ENCODE data around the gene HOMER1. TPM values are rescaled to one million over a fixed set of nuclear protein-coding genes. Genes with fewer than 3 reads are reported as not detected.

HOMER1 gene, protein sequence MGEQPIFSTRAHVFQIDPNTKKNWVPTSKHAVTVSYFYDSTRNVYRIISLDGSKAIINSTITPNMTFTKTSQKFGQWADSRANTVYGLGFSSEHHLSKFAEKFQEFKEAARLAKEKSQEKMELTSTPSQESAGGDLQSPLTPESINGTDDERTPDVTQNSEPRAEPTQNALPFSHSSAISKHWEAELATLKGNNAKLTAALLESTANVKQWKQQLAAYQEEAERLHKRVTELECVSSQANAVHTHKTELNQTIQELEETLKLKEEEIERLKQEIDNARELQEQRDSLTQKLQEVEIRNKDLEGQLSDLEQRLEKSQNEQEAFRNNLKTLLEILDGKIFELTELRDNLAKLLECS
- 10 to 100 TPM in 3 of 5 donors, 1 to 10 TPM in 2; 5.8 to 14.0 (median 10.2) TPM for polyA plus RNA-seq (ENCODE audit: insufficient read depth in 1 of 5, insufficient read length in 5 of 5, low replicate concordance in 1 of 5)
- long read RNA-seq, donor 1, full-length matches to known transcripts: 3 of 3 reads
- long read RNA-seq, donor 1, partial matches to known transcripts: 0 of 3 reads
- long read RNA-seq, donor 1, other reads (novel, unspliced or antisense): 0 of 3 reads
- long read RNA-seq, donor 2: 0 reads
- long read RNA-seq, donor 3, partial matches to known transcripts: 0 of 1 reads
- long read RNA-seq, donor 3, other reads (novel, unspliced or antisense): 0 of 1 reads
- long read RNA-seq, donor 4, full-length matches to known transcripts: 2 of 2 reads
- long read RNA-seq, donor 4, partial matches to known transcripts: 0 of 2 reads
- long read RNA-seq, donor 4, other reads (novel, unspliced or antisense): 0 of 2 reads
- long read RNA-seq, donor 5, full-length matches to known transcripts: 2 of 2 reads
- long read RNA-seq, donor 5, partial matches to known transcripts: 0 of 2 reads
- long read RNA-seq, donor 5, other reads (novel, unspliced or antisense): 0 of 2 reads
- long read RNA-seq, donor 6, full-length matches to known transcripts: 1 of 1 reads
- long read RNA-seq, donor 6, partial matches to known transcripts: 0 of 1 reads
- long read RNA-seq, donor 6, other reads (novel, unspliced or antisense): 0 of 1 reads
- long read RNA-seq, donor 7, partial matches to known transcripts: 0 of 1 reads
- long read RNA-seq, donor 7, other reads (novel, unspliced or antisense): 0 of 1 reads
- long read RNA-seq, donor 8, full-length matches to known transcripts: 1 of 1 reads
- long read RNA-seq, donor 8, partial matches to known transcripts: 0 of 1 reads
- long read RNA-seq, donor 8, other reads (novel, unspliced or antisense): 0 of 1 reads

- peak; percentile 88 for DNase-seq
These were observed at the start of gene HOMER1 for GRCh38 chr5:79513704-79514390. Gene HOMER1, minus strand, starts transcription at chr5:79514134. Its CDS starts 1,360 bp downstream, at chr5:79512774.

- DNase-seq: no peak
These were observed 49.3 kb upstream of the HOMER1 start for GRCh38 chr5:79563247-79563590.

GRCh38 chr5:79562351-79563246 is 48.7 kb upstream of the HOMER1 start:
- DNase-seq: no peak

DNA sequence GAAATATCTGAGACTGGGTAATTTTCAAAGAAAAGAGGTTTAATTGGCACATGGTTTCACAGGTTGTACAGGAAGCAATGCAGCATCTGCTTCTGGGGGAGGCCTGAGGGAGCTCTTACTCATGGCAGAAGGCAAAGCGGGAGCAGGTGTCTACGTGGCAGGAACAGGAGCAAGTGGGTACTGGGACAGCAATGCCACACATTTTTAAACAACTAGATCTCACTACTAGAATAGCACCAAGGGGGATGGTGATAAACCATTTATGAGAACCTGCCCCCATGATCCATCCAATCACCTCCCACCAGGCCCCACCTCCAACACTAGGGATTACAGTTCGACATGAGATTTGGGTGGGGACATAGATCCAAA is 47.6 kb upstream of the HOMER1 start:
- no peak for DNase-seq

DNA sequence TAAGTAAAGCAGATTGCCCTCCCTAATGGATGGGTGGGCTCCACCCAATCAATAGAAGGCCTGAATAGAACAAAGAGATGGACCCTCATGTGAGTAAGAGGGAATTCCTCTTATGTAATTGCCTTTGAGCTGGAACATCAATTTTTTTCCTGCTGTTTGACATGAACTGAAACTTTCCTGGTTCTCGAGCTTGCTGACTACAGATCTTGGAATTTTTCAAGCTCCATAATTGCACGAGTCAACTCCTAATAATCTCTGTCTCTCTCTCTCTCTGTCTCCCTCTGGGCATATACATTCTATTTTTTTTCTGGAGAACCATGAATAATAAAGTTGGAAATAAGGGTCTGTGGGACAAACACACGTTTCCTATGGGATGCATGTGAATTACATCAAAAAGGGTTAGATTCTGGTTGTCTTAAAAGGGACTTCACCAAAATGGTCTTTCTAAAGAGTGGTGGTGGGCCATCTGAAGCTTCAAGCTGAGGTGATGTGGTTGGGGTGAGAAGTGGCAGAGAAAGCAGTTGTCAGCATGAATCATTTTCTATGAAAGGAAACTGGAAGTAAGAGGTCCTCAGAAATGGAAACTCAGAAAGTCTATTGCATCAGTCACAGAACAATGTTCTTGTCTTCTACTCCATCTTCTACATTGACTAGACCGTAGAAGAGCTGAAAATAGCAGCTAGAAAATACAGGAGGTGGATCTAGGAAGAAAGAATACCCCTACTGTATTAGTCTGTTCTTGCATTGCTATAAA is 47.0 kb upstream of the HOMER1 start:
- no peak for DNase-seq

DNA sequence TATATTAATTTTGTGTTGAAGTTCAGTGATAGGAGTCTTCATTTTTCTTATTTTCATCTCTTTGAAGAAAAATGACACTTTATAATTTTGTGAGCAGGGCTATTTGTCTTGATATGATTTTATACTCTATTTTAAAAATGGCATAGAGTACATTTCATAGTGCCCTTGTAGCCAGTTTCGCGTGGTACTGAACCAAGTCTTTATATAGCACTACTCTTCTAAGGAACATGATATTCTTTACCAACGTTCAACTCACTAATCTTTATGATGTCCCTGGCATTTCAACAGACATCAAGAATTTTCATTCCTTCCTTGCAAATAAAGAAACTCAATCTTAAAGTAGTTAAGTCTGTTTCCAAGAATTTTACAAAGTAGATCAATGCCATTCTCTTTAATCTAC is 41.5 kb upstream of the HOMER1 start:
- DNase-seq: no peak

DNA sequence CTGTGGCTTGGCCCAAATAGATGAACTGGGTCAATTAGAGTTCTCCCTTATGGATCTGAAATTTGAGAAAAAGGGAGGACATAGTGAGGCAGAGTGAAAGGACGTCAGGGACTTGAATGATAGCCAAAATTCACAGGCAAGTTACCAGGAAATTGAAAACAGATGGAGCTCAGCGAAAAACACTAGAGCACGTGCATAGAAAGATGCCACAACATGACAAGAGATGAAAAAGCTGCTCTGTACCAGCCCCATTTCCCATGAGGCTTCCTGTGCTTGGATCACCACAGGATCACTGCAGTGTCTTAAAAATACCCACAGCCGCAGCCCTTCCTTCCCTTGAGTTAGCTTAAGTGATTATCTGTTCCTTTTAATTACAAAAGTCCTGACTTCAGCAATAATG is 39.0 kb upstream of the HOMER1 start:
- DNase-seq: no peak

DNA sequence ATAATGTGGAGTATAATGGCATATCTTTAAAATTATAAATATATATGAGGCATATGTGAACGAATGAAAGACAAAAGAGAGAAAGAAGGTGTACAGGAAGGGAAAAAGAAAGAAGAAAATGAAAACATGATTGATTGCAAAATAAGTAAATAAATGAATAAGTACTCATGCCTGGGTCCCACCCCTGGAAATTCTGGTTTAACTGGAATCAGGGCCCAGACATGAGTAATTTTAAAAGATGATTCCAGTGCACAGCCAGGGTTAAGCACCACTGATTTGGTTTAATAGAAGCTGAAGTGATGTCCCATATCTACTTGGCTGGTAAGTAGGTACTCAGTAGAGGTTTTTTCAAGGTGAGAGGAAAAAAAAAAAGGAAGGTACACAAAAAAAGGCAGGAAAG is 34.0 kb upstream of the HOMER1 start:
- peak; percentile 24 to 28 for DNase-seq

- no peak for DNase-seq
These were observed 33.5 kb upstream of the HOMER1 start for GRCh38 chr5:79547429-79547822.

DNA sequence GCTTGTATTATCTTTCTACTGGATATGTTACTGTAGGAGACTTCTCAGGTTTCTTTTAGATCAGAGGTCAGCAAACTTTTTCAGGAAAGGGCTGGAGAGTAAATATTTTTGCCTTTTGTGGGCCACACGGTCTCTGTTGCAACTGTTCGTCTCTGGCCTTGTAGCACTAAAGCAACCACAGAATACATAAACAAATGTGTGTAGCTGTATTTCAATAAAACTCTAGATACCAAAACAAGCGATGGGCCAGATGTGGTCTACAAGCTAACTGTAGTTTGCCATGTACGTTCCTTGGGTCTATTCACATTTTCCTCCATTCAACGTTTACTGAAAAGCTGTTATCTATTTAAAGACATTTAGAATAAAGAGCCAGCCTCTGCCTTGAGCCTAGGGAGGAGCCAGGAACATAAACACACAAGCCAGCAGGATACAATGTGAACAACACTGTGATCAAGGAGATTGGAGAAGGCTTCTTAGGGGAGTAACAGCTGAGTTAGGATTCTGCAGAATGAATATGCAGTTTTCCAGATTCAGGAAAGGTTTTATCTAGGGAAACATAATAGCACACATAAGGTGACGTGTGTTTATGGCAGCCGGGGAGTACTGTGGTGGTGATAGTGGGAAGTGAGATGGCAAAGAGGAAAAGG is 33.0 kb upstream of the HOMER1 start:
- DNase-seq: no peak

DNA sequence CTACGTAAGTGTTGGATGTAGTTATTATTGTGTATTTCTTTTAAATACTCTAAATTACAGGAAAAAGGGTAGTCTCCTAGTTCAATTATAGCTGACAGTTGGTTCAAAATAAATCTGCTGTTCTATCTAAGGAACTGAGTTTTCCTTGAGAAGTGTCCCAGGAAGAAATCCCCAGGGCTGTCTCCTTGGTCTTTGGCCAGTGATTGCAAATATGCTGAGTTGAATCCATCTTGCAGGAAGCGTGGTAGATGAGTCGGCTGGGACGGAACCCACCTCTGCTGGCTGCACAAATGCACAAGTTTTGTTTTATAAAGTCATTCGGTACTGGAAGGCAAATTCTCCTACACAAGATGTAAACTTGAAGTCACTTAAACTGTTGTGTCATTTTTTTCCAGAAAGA is 30.2 kb upstream of the HOMER1 start:
- DNase-seq: no peak

- DNase-seq: no peak
These were observed 27.0 kb upstream of the HOMER1 start for GRCh38 chr5:79540939-79541338.

DNA sequence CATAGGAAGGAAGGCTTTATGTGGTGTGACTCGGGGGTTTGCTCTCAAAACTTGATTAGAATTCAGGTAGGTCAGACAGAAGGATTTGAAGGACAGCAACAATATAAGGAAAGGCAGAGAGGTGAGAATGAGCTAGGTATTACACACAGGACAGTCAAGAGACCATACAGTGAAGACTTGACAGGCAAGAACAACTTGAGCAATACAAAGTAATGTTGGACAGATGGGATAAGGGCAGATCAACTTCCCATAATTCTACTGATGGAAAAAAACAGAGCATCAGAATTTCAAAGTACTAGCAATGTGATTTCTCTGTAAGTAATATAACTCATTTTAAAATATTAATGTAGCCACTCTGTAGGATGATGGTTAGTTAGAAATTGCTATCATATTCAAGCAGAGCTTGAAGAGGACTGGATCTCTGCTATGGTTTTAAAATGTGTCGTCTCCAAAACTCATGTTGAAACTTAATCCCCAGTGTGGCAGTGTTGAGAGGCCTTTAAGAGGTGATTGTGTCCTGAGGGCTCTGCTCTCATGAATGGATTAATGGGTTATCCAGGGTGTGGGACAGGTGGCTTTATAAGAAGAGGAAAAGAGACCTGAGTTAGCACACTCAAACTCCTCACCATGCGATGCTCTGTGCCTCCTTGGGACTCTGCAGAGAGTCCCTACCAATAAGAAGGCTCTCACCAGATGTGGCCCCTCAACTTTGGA is 22.4 kb upstream of the HOMER1 start:
- DNase-seq: no peak

GRCh38 chr5:79535477-79536192 is 21.7 kb upstream of the HOMER1 start:
- DNase-seq: no peak

GRCh38 chr5:79529110-79529509 is 15.2 kb upstream of the HOMER1 start:
- no peak for DNase-seq

DNA sequence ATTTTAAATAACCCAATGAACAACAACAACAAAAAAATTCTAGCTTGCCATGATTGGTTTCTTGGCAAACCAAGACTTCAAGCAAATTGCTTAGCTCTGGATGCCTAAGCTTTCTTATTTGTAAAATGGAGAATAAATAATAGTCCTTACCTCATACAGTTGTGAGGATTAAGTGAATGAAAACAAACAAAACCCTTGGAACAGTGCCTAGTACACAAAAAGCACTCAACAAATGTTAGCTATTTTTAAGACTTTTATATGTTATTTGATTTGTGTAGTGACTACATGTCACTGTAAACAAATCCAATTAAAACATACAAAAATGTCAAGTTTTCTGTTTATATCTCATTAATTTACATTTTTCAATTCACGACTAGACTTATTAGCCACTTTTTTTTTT is 13.5 kb upstream of the HOMER1 start:
- no peak for DNase-seq

GRCh38 chr5:79526928-79527327 is 13.0 kb upstream of the HOMER1 start:
- DNase-seq: no peak

- DNase-seq: no peak
These were observed 12.6 kb upstream of the HOMER1 start for GRCh38 chr5:79526493-79526892.

Data from right lung (tissue), 10 donors.